ENCODE data around the gene LCN15. TPM values are rescaled to one million over a fixed set of nuclear protein-coding genes. Genes with fewer than 3 reads are reported as not detected.

LCN15 gene
- total and polyA plus RNA-seq, 10 of the 15 experiments (the other 5 are each of a cell fraction or from before 2014, with no cell fraction given): 0.37 to 0.50 TPM; not detected in 8

GRCh38 chr9:136757751-136758140 is 6.6 kb downstream of the LCN15 start:
- Histone ChIP-seq H3K27ac (ENCODE audit: control insufficient read depth, insufficient read depth) (no peak overlapping the region), H3K9ac (ENCODE audit: control insufficient read depth, insufficient read depth, low read length) (no peak overlapping the region), H4K20me1 (ENCODE audit: control insufficient read depth, insufficient read depth) (no peaks in the 10 kb centered on the region), H3K9me3 (replicated peaks; ENCODE audit: control insufficient read depth, insufficient read depth, low read length) (peaks cover 18% of the 10 kb centered on the region; the same call in 2 of the 3 replicates), H3K4me1 (ENCODE audit: control insufficient read depth, insufficient read depth, low read length) (no peaks in the 10 kb centered on the region), H3K36me3 (ENCODE audit: control insufficient read depth in 2 of 2, insufficient read depth in 2 of 2, low read length in 1 of 2) (no peaks in the 10 kb centered on the region), H3K4me3 (no peak overlapping the region), H3K27me3 (replicated peaks in 1 of 2; ENCODE audit: control insufficient read depth in 2 of 2, insufficient read depth in 2 of 2, low read length in 1 of 2) (0 out of 4 replicates have a peak, but pooled peaks cover 0 to 2% of the 10 kb centered on the region in 2 experiments), H2AFZ (ENCODE audit: control insufficient read depth, low read depth, low read length) (no peak overlapping the region), H3K4me2 (ENCODE audit: control insufficient read depth, insufficient read depth) (no peak overlapping the region), H3K79me2 (ENCODE audit: control insufficient read depth, insufficient read depth, low read length) (no peaks in the 10 kb centered on the region)
- SMC1A ChIA-PET (ENCODE audit: uncharacterized antibody, unreplicated experiment): interaction anchor here (1.5 kb wide), 1 partner anchor 31 kb away, joined by 3 read pairs; no protein-coding TSS in a partner anchor
- BruUV-seq (replicated peaks): no TSS peak
- DNase-seq (ENCODE audit: low read depth, low spot score) (no peak), FAIRE-seq (no peak), ATAC-seq (no peak)
- CTCF ChIA-PET: interaction anchor here (0.6 to 2.3 kb wide), 6 partner anchors 15 to 86 kb away, joined by 3 to 8 read pairs (median 4); no protein-coding TSS in a partner anchor
- in situ Hi-C loops (cut with MboI): no loop called here
- intact Hi-C loops (cut with micrococcal nuclease; ENCODE audit: unreplicated experiment): no loop called here
- RAD21 ChIA-PET (ENCODE audit: unreplicated experiment): no interaction called here
- POLR2A ChIA-PET: no interaction called here
- TF ChIP-seq WRNIP1 (IDR thresholded peaks at IDR 0.05; ENCODE audit: borderline replicate concordance, low read depth, low read length) (no peak), SPI1 (IDR thresholded peaks at IDR 0.05; ENCODE audit: borderline replicate concordance, insufficient read depth, low read depth, low read length) (no peak), RBBP5 (conservative IDR thresholded peaks at IDR 0.05) (no peak), CBX3 (IDR thresholded peaks at IDR 0.05; ENCODE audit: borderline replicate concordance, low read depth) (no peak), TCF12 (IDR thresholded peaks at IDR 0.05; ENCODE audit: low read depth, low read length) (no peak), BMI1 (IDR thresholded peaks at IDR 0.05; ENCODE audit: borderline replicate concordance) (no peak), RCOR1 (conservative IDR thresholded peaks at IDR 0.05; ENCODE audit: low read depth, low read length) (no peak), ETV6 (conservative IDR thresholded peaks at IDR 0.05 in 1 of 2, IDR thresholded peaks at IDR 0.05 in 1 of 2; ENCODE audit: borderline replicate concordance in 1 of 2, low read depth in 1 of 2) (no peak), ATF7 (IDR thresholded peaks at IDR 0.05; ENCODE audit: low read depth) (no peak), HDGF (IDR thresholded peaks at IDR 0.05) (no peak), SMC3 (IDR thresholded peaks at IDR 0.05; ENCODE audit: borderline replicate concordance, low read length) (no peak), RELA (IDR thresholded peaks at IDR 0.05; ENCODE audit: borderline replicate concordance, partially characterized antibody) (no peak), BCLAF1 (IDR thresholded peaks at IDR 0.05) (no peak), IRF4 (IDR thresholded peaks at IDR 0.05; ENCODE audit: low read depth, low read length) (no peak)
- TF ChIP-seq, protein P1, sequence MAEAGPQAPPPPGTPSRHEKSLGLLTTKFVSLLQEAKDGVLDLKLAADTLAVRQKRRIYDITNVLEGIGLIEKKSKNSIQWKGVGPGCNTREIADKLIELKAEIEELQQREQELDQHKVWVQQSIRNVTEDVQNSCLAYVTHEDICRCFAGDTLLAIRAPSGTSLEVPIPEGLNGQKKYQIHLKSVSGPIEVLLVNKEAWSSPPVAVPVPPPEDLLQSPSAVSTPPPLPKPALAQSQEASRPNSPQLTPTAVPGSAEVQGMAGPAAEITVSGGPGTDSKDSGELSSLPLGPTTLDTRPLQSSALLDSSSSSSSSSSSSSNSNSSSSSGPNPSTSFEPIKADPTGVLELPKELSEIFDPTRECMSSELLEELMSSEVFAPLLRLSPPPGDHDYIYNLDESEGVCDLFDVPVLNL (IDR thresholded peaks at IDR 0.05; ENCODE audit: low read depth, low read length): no peak
- TF ChIP-seq, protein P2, sequence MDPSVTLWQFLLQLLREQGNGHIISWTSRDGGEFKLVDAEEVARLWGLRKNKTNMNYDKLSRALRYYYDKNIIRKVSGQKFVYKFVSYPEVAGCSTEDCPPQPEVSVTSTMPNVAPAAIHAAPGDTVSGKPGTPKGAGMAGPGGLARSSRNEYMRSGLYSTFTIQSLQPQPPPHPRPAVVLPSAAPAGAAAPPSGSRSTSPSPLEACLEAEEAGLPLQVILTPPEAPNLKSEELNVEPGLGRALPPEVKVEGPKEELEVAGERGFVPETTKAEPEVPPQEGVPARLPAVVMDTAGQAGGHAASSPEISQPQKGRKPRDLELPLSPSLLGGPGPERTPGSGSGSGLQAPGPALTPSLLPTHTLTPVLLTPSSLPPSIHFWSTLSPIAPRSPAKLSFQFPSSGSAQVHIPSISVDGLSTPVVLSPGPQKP (IDR thresholded peaks at IDR 0.05; ENCODE audit: low read depth, low read length): no peak
- WGBS (ENCODE audit: insufficient coverage, insufficient replicate concordance, low lambda C conversion rate, missing lambda C conversion rate): 17% methylated on average over 20 of the region's 20 CpGs
